DMS79 (cell line): ENCODE measurements around the gene PLAC9.
"Not testable (repeated sequence)": the region's sequence is repeated elsewhere in the genome, so short reads cannot be mapped to it uniquely, and the experiment has no call there.

Source experiments
- DNase-seq: peaks from one replicate; lab custom pipeline; 2025; lab: John Stamatoyannopoulos, UW

Gene PLAC9

DNA sequence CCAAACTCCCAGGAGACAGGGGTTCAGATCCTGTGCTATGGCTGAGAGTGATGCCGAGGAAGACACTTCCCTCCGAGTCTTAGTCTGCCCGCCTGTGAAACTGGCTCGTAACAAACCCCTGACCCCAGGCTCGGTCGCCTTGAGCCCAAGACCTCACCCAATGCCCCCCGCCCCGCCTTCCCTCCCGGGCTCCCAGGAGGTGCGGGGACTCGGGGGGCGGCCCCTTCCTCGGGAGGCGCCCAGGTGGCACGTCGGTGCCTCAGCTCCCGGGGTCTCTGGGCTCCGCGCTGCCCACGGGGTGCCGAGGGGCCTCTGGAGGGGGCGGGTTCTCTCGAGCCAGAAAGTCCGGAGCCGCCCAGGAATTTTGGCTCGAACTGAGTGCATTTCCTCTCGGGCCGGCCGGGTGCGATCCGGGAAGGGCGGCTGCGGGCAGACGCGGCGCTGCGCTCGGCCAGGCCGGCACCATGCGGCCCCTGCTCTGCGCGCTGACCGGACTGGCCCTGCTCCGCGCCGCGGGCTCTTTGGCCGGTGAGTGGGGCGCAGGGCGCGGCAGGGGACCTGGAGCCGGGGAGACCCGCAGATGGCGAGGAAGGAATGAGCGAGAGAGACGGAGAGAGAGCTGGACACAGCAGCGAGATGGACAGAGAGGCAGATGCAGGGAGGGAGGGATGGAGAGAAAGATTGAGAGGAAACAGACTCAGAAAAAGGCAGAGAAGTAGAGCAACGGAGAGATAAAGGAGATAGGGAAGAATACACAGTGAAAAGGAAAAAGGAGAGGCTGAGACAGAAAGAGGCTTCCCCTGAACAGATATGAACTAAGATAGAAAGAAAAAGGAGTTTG, at the start of gene PLAC9:
Gene PLAC9 (plus strand): TSS at position 432 of the 841 bp plus-strand sequence. CDS start 33 bp downstream, at position 465.
- DNase-seq = no peak

- DNase-seq = no peak
These were observed 42.4 kb upstream of the PLAC9 start for GRCh38 chr10:80090121-80090520.

GRCh38 chr10:80094231-80094630, 38.3 kb upstream of the PLAC9 start:
- no peak for DNase-seq

- DNase-seq = not testable (repeated sequence)
These were observed 34.3 kb upstream of the PLAC9 start for GRCh38 chr10:80098272-80098671.

DNA sequence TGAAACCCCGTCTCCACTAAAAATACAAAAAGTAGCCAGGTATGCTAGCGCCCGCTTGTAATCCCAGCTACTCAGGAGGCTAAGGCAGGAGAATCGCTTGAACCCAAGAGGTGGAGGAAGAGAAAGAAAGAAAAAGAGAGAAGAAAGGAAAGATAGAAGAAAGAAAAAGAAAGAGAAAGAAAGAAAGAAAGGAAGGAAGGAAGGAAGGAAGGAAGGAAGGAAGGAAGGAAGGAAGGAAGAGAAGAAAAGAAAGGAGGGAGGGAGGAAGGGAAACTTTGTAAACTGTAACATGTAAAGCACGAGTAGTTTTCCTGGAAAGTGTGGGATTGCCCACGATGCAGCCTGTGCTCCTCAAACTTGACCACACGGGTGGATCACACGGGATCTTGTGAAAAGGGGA, 33.2 kb upstream of the PLAC9 start:
- DNase-seq = not testable (repeated sequence)

GRCh38 chr10:80100116-80100515, 32.4 kb upstream of the PLAC9 start:
- no peak for DNase-seq

DNA sequence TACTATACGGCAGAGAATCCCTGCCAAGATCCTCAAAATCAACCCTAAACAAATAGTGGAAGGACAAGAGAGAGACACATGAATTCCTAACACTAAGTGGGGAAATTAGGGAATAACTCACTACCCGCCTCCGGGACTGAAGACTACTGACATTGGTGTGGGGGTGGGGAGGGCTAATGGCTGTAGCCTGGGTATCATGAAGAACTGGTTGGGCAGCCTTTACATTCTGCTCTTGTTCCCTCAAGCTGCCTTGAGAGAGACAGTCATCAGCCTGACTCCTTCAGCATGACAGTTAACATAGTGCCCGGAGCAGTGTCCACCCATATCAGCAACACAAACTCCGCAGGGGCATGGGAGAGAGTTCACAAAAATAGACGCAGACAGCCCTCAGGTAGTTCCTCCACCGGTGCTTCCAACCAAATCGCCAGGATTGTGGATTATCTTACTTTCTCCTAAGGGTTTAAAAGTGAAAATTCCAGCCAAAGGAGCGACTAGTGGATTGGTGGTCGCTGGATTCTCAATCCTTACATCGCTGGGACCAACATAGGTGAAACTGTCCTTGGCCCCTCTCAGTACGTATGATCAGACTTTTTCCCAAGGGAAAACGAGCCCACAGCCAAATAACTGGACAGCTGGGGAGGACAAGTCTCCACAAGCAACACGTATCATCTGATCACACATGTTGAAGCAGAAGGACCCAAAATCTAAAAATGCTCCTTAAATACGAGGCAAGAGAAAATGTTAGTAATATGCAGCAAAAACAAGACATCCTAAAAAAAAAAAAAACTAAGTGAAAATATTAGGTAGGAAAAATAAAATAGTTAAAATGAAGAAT, 31.5 kb upstream of the PLAC9 start:
- DNase-seq = no peak

GRCh38 chr10:80104066-80104926, 28.2 kb upstream of the PLAC9 start:
- DNase-seq = no peak

DNA sequence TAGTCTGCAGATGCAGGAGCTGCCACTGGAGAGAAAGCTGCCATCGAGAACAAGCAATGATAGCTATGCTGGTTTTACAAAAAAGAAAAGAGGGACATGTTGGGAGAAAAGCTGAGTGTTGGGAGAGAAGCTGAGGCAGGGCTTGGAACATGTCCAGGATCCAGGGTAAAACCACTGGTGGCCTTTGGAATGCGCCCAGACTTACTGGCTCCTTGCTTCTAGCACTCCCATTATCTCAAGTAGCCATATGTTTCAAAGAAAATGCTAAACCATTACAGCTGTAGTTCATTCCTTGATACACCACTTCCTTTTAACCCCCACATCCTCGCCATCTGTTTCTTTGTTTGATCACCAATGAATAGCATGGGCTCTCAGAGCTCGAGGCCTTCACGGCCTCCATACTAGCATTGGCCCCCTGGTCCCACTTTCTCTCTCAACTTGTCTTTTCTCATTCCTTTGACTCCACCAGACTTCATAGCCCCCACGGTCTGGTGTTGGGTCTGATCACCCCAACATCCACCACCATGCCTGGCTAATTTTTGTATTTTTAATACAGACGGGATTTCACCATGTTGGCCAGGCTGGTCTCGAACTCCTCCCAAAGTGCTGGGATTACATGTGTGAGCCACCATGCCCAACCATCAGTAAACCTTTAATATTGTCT, 23.8 kb upstream of the PLAC9 start:
- no peak for DNase-seq

DNA sequence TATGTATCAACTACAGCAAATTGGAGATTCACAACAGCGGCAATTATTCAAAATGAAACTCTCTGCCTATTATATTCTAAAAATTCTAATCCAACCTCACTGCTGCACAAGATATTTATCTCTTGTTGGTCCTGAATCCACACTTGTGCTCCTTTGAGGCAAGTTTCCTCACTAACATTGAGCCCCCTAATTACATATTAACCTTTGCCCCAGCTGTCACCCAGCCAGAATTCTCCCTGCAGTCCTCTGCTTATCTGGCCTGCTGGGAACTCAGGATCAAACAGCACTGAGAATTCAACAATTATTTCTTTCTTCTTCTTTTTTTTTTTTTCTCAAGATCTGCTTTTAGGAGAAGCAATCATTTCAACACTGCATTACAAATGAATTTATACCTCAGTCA, 21.5 kb upstream of the PLAC9 start:
- DNase-seq = no peak

- no peak for DNase-seq
These were observed 13.9 kb upstream of the PLAC9 start for GRCh38 chr10:80118669-80119068.

DNA sequence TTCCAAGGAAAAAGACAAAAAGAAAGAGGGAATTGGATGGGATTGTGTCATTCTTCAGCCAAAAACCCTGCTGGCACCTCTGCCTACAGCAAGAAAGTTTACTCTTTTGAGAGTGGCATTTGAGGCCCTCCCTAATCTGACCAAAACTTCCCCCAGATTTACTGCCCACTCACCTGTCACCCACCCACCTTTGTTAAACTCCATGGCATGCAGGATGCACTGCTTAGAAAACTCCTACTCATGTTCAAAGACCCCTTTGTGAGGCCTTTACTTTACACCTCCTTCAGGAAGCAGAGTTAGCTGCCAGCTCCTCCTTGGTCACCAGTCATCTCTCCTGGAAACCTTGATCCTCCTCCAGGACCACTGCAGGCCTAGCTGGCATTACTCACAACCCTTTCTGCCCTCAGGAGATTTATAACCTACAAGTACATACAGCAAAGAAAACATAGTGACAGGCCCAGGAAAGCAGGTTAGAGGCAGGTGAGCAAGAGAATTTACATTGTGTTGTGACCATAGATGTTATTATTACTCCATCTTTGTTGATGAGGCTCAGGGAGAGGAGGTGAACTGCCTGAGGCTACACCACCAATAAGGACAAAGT, 10.3 kb upstream of the PLAC9 start:
- DNase-seq = no peak

GRCh38 chr10:80122746-80123145, 9.8 kb upstream of the PLAC9 start:
- DNase-seq = no peak

GRCh38 chr10:80126876-80127275, 5.7 kb upstream of the PLAC9 start:
- no peak for DNase-seq

GRCh38 chr10:80131499-80131901, 1.0 kb upstream of the PLAC9 start:
- no peak for DNase-seq

DNA sequence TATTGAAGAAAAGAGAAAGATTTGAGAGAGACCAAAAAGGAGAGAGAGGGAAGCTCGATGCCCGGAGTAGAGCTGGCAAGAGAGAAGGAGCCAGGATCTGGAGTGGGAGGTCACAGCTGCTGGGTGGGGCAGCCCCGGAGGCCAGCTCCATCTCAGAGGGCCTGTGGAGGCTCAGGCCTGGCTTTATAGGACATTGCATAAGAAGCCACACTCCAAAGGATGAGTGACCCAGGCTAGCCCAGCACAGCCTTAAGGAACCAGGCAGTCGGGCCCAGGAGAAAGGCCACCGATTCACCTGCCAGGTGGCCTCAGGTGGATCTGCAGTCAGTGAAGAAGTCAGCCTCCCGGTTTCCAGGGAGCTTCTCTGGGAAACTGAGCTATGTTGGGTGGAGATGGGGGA, 676 bp downstream of the PLAC9 start:
- no peak for DNase-seq

- DNase-seq = not testable (repeated sequence)
These were observed 1.2 kb downstream of the PLAC9 start for GRCh38 chr10:80133687-80134086.

- DNase-seq = no peak
These were observed 3.6 kb downstream of the PLAC9 start for GRCh38 chr10:80136134-80136571.

DNA sequence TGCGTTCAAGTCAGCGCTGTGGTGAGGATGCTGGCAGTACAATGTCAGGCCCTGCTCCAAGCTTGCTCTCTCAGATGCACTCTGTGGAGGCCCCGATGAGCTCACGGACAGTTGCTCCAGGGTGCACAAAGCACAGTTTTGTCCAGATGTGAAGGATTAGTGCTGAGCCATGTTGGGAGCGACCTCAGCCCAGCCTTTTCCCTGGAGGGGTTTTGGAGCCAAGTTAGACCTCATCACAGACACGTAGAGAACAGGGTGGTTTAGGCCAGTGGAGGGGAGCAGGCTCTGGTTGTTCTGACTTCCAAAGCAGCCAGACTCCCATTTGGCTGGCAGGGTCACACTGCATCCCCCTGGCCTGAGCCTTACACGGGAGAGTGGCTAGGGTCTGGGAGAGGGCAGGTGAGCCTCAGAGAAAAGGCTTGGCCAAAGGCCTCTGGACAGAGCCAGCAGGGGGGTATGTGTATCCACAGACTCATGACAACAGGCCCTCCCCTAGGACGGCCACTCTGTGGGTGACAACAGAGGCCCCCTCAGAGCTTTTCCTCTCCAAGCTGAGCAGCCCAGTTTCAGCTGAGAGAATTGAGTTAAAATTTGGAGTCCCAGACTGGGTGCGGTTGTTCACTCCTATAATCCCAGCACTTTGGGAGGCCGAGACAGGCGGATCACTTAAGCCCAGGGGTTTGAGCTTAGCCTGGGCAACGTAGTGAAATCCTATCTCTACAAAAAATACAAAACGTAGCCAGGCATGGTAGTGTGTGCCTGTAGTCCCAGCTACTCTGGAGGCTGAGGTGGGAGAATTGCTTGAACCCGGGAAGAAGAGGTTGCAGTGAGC, 4.7 kb downstream of the PLAC9 start:
- DNase-seq = no peak

DNA sequence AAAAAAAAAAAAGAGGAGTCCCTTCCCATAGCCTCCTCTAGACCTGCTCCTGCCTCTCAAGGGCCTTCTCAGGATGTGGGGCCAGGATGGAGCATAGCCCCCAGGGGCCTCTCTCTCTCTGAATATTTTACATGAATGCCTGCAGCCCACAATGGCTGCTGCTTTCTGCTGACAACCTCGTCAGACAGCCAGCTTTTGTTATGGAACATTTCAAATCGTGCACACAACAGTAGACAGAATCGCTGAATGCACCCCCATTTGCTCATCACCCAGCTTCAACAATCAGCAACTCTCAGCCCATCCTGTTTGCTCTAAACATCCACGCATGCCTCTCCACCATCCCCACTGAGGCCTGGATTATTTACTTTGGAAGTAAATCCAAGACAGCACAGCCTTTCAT, 5.4 kb downstream of the PLAC9 start:
- DNase-seq = no peak
